Measurements from ENCODE around the gene R3HDM2.
"Not testable (repeated sequence)": the region's sequence is repeated elsewhere in the genome, so short reads cannot be mapped to it uniquely, and the experiment has no call there.

R3HDM2 gene

GRCh38 chr12:57369202-57369601, 61.6 kb downstream of the R3HDM2 start:
- no peak for TF ChIP-seq CTCF (IDR thresholded peaks at IDR 0.05; ENCODE audit: low read depth, low read length)
- H3K4me3 ChIP-seq (ENCODE audit: low read depth, low read length), result no peak overlapping the region

- H3K4me3 ChIP-seq (ENCODE audit: low read depth, low read length), result no peak overlapping the region
- no peak for TF ChIP-seq CTCF (IDR thresholded peaks at IDR 0.05; ENCODE audit: low read depth, low read length)
Observed at GRCh38 chr12:57368349-57369095, 62.3 kb downstream of the R3HDM2 start.

GRCh38 chr12:57367121-57367520, 63.7 kb downstream of the R3HDM2 start:
- TF ChIP-seq CTCF (IDR thresholded peaks at IDR 0.05; ENCODE audit: low read depth, low read length), result no peak
- H3K4me3 ChIP-seq (ENCODE audit: low read depth, low read length), result no peak overlapping the region

- H3K4me3 ChIP-seq (ENCODE audit: low read depth, low read length), result no peak overlapping the region
- TF ChIP-seq CTCF (IDR thresholded peaks at IDR 0.05; ENCODE audit: low read depth, low read length), result no peak
Observed at GRCh38 chr12:57366315-57366714, 64.5 kb downstream of the R3HDM2 start.

GRCh38 chr12:57364156-57364555, 66.7 kb downstream of the R3HDM2 start:
- not testable (repeated sequence) for H3K4me3 ChIP-seq (ENCODE audit: low read depth, low read length)

GRCh38 chr12:57360468-57360867, 70.4 kb downstream of the R3HDM2 start:
- no peak overlapping the region for H3K4me3 ChIP-seq (ENCODE audit: low read depth, low read length)
- no peak for TF ChIP-seq CTCF (IDR thresholded peaks at IDR 0.05; ENCODE audit: low read depth, low read length)

GRCh38 chr12:57358646-57359045, 72.2 kb downstream of the R3HDM2 start:
- no peak for TF ChIP-seq CTCF (IDR thresholded peaks at IDR 0.05; ENCODE audit: low read depth, low read length)

GRCh38 chr12:57355734-57356133, 75.1 kb downstream of the R3HDM2 start:
- no peak for TF ChIP-seq CTCF (IDR thresholded peaks at IDR 0.05; ENCODE audit: low read depth, low read length)
- no peak overlapping the region for H3K4me3 ChIP-seq (ENCODE audit: low read depth, low read length)

More at GRCh38 chr12:57358646-57359045, 72.2 kb downstream of the R3HDM2 start:
- no peak overlapping the region for H3K4me3 ChIP-seq (ENCODE audit: low read depth, low read length)

Measured in WI38 (cell line).